ENCODE results near the gene PI4K2A. TPM values are rescaled to one million over a fixed set of nuclear protein-coding genes. Genes with fewer than 3 reads are reported as not detected.

Gene PI4K2A
- total RNA-seq, 6 experiments from 2014 or later: 26.7 to 35.3 (median 31.6) TPM

- no peak for TF ChIP-seq CTCF (IDR thresholded peaks at IDR 0.05)
- Mint-ChIP-seq H3K27me3 (ENCODE audit: insufficient read depth) (peaks cover 2% of the 10 kb centered on the region), H3K4me3 (no peak overlapping the region), H3K36me3 (ENCODE audit: low read depth) (peaks cover 42% of the 10 kb centered on the region), H3K4me1 (ENCODE audit: low read depth) (peaks cover 24% of the 10 kb centered on the region), H3K9me3 (no peaks in the 10 kb centered on the region), H3K27ac (no peak overlapping the region; the same call in 1 of the 2 replicates)
- DNase-seq: no peak
Observed at GRCh38 chr10:97656777-97657176, 16.3 kb downstream of the PI4K2A start.

GRCh38 chr10:97659589-97659988, 19.1 kb downstream of the PI4K2A start:
- TF ChIP-seq CTCF (IDR thresholded peaks at IDR 0.05): no peak
- Mint-ChIP-seq H3K27me3 (ENCODE audit: insufficient read depth) (peaks cover 2% of the 10 kb centered on the region), H3K4me1 (ENCODE audit: low read depth) (peaks cover 15% of the 10 kb centered on the region), H3K27ac (peak overlapping the region; percentile 76), H3K4me3 (no peak overlapping the region), H3K36me3 (ENCODE audit: low read depth) (peaks cover 42% of the 10 kb centered on the region), H3K9me3 (no peaks in the 10 kb centered on the region)
- no peak for DNase-seq

GRCh38 chr10:97664282-97664850, 23.9 kb downstream of the PI4K2A start:
- DNase-seq: no peak
- Mint-ChIP-seq H3K27me3 (ENCODE audit: insufficient read depth) (peaks cover 2% of the 10 kb centered on the region), H3K4me1 (ENCODE audit: low read depth) (peaks cover 5% of the 10 kb centered on the region), H3K27ac (no peak overlapping the region), H3K4me3 (no peak overlapping the region), H3K36me3 (ENCODE audit: low read depth) (peaks cover 29% of the 10 kb centered on the region), H3K9me3 (no peaks in the 10 kb centered on the region)
- TF ChIP-seq CTCF (IDR thresholded peaks at IDR 0.05): no peak

- no peak overlapping the region for H3K4me3 Mint-ChIP-seq
- no peaks in the 10 kb centered on the region for H3K4me1 Mint-ChIP-seq (ENCODE audit: low read depth)
- H3K9me3 Mint-ChIP-seq: no peaks in the 10 kb centered on the region
- H3K36me3 Mint-ChIP-seq (ENCODE audit: low read depth): peaks cover 28% of the 10 kb centered on the region
- H3K27ac Mint-ChIP-seq: no peak overlapping the region
- no peak for TF ChIP-seq CTCF (IDR thresholded peaks at IDR 0.05)
- DNase-seq: no peak
- H3K27me3 Mint-ChIP-seq (ENCODE audit: insufficient read depth): peaks cover 1% of the 10 kb centered on the region
Observed at GRCh38 chr10:97666992-97667391, 26.5 kb downstream of the PI4K2A start.

- Mint-ChIP-seq H3K27ac (no peak overlapping the region), H3K4me3 (no peak overlapping the region), H3K36me3 (ENCODE audit: low read depth) (peaks cover 27% of the 10 kb centered on the region), H3K27me3 (ENCODE audit: insufficient read depth) (peaks cover 1% of the 10 kb centered on the region), H3K4me1 (ENCODE audit: low read depth) (no peaks in the 10 kb centered on the region), H3K9me3 (no peaks in the 10 kb centered on the region)
- no peak for DNase-seq
- TF ChIP-seq CTCF (IDR thresholded peaks at IDR 0.05): no peak
Observed at GRCh38 chr10:97667463-97667862, 27.0 kb downstream of the PI4K2A start.

GRCh38 chr10:97669571-97669970, 29.1 kb downstream of the PI4K2A start:
- H3K36me3 Mint-ChIP-seq (ENCODE audit: low read depth): peaks cover 29% of the 10 kb centered on the region
- H3K4me1 Mint-ChIP-seq (ENCODE audit: low read depth): peaks cover 15% of the 10 kb centered on the region
- H3K4me3 Mint-ChIP-seq: no peak overlapping the region
- TF ChIP-seq CTCF (IDR thresholded peaks at IDR 0.05): no peak
- H3K27ac Mint-ChIP-seq: no peak overlapping the region
- H3K27me3 Mint-ChIP-seq (ENCODE audit: insufficient read depth): peaks cover 14% of the 10 kb centered on the region
- no peaks in the 10 kb centered on the region for H3K9me3 Mint-ChIP-seq
- no peak for DNase-seq

All from HFFc6 (cell line).